Measurements from ENCODE around the gene SP6.

DNA sequence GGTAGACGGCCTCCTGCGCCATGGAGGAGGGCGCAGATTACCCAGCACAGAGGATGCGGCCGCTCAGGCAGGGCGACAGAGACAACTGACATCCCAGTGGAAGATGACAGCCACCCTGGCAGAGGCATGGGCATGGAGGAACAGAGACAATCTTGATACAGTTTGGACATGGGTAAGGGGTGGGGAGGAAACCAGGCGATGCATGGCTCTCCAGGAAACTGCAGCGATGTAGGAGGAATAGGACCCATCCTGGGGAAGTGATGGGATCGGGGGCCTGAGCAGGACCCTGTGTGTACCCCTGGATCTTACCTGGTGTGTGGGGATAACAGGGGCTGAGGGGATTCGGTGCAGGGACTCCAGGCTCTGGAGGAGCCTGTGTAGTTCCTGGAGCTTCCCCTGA, 34.0 kb downstream of the SP6 start:
- no peak for TF ChIP-seq CTCF (conservative IDR thresholded peaks at IDR 0.05 in 1 of 2, IDR thresholded peaks at IDR 0.05 in 1 of 2; ENCODE audit: extremely low read depth in 1 of 2, insufficient read depth in 1 of 2, low read depth in 1 of 2, low read length in 2 of 2)
- no peak for TF ChIP-seq EZH2 (IDR thresholded peaks at IDR 0.05; ENCODE audit: borderline replicate concordance, low read length)

Measured in mammary epithelial cell (primary cell).